GM12872 (cell line): ENCODE measurements around the gene FAM107B.

Experiments
- TF ChIP-seq, protein P1 (sequence below): IDR thresholded peaks from 3 replicates; pipeline ENCODE4 v1.5.1; 2011; ENCODE audit warnings: low read depth, mild to moderate bottlenecking, low read length, moderate library complexity; ENCODE audit not compliant: insufficient read depth

Gene FAM107B

DNA sequence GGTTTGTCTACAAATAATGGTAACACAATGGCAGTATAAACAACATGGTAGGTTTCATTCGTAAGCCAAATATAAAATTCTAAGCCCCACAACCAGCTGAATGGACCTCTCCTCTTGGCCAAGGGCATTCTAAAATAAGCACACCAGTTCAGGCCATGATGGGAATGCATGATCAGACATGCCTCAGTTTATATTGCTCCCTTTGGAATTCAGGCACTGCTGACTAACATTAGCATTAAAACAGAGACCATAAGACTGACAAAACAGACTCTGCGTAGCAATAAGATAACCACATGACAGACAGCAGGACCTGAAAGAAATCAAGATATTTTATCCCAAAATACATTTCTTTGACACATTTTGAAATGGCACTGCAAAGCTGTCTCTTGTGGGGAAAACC is 125.8 kb downstream of the FAM107B start:
- TF ChIP-seq, protein P1, sequence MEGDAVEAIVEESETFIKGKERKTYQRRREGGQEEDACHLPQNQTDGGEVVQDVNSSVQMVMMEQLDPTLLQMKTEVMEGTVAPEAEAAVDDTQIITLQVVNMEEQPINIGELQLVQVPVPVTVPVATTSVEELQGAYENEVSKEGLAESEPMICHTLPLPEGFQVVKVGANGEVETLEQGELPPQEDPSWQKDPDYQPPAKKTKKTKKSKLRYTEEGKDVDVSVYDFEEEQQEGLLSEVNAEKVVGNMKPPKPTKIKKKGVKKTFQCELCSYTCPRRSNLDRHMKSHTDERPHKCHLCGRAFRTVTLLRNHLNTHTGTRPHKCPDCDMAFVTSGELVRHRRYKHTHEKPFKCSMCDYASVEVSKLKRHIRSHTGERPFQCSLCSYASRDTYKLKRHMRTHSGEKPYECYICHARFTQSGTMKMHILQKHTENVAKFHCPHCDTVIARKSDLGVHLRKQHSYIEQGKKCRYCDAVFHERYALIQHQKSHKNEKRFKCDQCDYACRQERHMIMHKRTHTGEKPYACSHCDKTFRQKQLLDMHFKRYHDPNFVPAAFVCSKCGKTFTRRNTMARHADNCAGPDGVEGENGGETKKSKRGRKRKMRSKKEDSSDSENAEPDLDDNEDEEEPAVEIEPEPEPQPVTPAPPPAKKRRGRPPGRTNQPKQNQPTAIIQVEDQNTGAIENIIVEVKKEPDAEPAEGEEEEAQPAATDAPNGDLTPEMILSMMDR: no peak

DNA sequence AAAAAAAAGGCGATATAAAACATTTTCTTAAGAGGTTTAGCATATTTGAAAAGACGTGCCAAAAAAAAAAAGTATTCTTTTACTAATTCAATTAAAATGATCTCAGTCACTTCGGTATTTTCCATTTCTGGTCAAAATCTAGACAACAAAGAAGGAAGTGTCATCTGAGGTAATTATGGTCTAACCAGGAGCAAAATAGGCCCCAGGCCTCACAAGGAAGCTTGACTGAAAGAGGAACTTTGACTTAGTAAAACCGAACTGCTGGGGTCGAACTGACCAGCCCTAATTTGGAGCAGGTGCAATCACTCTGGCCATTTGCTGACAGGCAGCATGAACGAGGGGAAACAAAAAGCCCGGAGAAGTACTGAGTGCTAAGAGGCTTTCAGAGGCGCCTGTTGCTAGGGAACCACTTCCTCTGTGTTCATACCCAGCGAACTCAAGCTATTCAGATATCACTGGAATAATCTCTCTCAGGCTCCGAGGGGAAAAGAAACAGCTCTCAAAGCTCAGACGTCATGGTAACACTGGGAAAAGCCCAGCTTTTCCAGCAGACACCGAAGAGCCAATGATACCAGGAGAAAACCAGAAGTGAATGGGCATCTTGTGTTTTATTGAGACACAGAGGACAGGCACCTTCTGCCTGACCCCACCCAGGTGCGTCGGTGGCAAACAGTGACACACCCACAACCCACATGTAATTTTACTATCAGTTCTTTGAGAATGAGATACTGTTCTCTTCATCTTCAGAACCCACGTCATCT is 126.5 kb downstream of the FAM107B start:
- TF ChIP-seq, protein P1: no peak

DNA sequence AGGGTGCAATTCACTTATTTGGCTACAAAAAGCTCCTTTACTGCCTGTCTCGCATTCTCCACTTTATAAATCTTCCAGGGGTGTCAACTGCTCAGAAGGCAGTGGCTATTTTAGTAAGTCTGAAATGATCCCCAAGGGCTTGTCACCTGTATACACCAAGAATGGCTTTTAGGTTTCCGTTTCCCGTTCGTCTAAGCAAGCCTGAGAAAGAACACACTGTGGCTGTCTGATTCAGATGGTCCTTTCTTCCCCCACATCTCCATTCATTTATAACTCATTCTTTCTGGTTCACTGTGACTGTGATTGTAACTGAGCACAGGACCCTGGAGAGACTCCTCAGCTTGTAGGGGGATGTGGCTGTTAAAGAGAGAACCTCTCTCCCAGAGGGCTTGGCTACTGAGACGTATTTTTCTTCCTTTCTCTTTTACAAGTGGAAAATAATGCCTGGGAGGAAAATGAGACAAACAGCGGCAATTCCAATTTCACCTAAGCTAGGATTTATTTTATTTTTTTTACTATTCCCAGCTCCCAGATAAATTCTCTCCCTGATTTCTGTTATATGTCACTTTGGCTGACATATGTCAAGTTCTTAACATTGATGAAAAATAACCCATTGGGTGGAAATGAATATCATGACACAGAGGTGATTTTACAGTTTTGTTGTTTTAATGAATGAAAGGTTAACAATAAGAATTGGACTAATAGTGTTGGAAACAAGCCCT is 129.3 kb downstream of the FAM107B start:
- TF ChIP-seq, protein P1: no peak

DNA sequence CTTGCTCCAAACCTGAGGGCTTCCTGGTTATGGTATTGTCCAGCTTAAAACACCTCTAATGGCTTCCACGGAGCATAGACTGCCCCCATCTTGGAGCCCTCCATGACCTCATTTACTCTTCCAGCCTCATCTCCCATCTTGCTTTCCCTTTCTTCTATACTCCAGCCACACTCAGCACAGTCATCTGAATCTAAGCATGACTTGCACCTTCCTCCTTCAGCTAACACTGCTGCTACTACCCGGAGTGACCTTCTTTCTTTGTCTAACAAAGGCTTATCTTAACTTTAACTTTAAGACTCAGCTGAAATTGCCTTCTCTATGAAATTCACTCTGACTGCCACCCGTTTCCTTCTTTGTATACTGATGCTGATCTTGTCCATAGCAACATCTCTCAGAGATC is 135.1 kb downstream of the FAM107B start:
- TF ChIP-seq, protein P1: no peak

DNA sequence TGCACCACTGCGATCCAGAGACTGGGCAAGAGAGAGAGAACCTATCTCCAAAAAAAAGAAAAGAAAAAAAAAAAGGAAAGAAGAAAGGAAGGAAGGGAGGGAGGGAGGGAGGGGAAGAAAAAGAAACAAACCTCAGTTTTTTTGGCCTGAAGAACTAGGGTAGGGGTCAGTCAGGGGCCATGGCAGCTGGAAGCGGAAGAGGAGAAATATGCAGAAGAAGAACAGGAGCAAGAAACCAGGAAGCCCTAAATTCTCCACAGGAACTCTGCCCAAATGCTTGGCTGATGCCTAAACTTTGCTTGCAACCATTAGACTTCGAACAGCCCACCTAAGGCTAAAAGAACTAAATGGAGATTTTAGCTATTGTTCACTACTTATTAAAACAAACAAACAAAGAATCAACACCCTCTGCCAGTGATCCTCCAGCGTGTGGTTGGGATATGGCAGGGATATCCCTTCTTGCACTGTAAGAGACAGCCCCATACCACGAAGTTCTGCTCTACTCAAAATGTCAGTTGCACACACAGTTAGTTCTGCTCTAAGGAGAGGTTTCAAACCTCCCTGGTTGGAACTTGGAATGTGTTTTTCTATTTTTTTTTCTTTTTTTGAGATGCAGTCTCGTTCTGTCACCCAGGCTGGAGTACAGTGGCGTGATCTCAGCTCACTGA is 139.5 kb downstream of the FAM107B start:
- TF ChIP-seq, protein P1: no peak

DNA sequence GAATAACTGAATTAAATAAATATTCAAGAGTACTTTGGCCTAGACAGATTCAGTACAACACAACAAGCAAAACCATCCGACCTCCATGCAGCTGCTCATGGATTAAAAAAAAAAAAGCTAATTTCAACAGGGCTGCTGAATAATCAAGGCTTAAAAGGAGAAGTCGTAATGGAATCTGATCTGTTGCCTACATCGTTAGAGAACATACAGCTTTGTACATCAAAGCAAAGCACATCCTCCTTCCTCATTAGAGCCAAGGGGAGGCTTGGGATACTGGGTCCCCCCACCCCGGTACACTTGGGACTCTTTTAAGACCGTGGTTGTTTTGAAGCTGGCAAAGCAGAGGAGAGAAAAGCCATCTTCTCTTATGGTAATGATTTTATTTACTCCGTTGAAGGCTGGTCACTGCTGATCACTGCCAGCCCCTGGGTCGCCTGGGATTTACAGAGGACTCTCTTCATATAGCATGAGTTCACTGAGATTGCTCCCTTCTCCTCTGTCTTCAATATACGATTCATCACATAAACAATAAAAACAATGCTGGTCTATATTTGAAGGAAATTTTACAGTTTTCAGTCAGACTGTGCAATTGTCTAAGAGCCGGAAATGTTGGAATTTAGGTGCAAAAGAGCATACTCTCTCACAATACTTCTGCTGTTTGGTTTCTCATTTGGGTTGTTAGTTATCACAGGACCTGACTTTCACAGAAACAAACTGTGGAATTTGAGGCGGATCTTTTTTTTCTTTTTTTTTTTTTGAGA is 148.8 kb downstream of the FAM107B start:
- TF ChIP-seq, protein P1: no peak

DNA sequence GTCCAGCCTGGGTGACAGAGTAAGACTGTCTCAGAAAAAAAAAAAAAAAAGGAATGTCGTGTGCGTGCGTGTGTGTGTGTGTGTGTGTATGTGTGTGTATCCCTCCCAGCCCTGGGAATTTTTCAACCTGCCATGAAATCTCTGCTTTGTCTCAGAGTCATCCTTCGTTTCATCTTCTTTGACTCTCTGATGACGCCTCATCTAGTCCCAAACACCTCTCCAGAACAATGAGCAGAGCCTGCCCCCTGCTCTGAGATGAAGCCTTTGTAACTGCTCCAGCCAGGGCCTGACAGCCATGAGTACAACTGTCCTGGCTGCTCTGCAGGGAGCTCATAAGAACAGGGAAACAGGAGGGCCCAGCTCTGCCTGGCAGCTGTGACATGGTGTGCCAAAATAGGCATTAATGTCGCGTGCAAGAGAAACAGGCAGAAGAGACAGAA is 149.5 kb downstream of the FAM107B start:
- TF ChIP-seq, protein P1: no peak
